RPMI7951 (cell line): ENCODE results near the gene PSMA3. TPM values are rescaled to one million over a fixed set of nuclear protein-coding genes. Genes with fewer than 3 reads are reported as not detected.
A peak's percentile ranks its signal among the peaks of the same experiment; 100 is the strongest.
"Not testable (repeated sequence)": the region's sequence is repeated elsewhere in the genome, so short reads cannot be mapped to it uniquely, and the experiment has no call there.

Experiments
- DNase-seq: peaks from one replicate; pipeline ENCODE4 v3.0.0-alpha.2; 2012; ENCODE audit warnings: low read depth
- total RNA-seq: library from RNA; depleted of rRNA; stranded (reverse); fragments of >200 nt; shearing (Covaris generic); gene quantifications from 2 replicates; pipeline ENCODE4 v1.2.3, GENCODE V29; 2014; rRNA removed

The PSMA3 gene
- 215 and 218 TPM in 2 replicates for total RNA-seq

- DNase-seq: peak; percentile 95
These were observed at the start of gene PSMA3 for GRCh38 chr14:58244556-58245387. Gene PSMA3 (plus strand): TSS chr14:58244843. CDS start chr14:58244921, 78 bp downstream.

DNA sequence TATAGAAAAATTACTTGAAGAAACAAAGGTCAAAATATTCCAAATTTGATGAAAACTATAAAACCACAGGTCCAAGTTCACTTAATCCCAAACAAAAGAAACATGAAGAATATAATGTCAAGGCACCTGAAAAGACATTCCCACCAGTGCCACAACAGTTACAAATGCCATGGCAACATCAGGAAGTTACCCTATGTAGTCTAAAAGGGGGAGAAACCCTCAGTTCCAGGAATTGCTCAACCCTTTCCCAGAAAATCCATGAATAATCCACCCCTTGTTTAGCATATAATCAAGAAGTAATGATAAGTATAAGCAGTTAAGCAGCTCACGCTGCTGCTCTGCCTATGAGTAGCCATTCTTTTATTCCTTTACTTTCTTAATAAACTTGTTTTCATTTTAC lies 48.4 kb upstream of the PSMA3 start:
- DNase-seq: no peak

- DNase-seq: no peak
These were observed 46.6 kb upstream of the PSMA3 start for GRCh38 chr14:58198086-58198485.

- DNase-seq: peak; percentile 84
These were observed 44.7 kb upstream of the PSMA3 start, which contains the start of gene ACTR10 for GRCh38 chr14:58199726-58200479. Gene ACTR10 (plus strand): TSS chr14:58200149. CDS start chr14:58200218, 69 bp downstream.

- DNase-seq: no peak
These were observed 44.2 kb upstream of the PSMA3 start for GRCh38 chr14:58200480-58200841.

- DNase-seq: no peak
These were observed 43.8 kb upstream of the PSMA3 start for GRCh38 chr14:58200846-58201245.

DNA sequence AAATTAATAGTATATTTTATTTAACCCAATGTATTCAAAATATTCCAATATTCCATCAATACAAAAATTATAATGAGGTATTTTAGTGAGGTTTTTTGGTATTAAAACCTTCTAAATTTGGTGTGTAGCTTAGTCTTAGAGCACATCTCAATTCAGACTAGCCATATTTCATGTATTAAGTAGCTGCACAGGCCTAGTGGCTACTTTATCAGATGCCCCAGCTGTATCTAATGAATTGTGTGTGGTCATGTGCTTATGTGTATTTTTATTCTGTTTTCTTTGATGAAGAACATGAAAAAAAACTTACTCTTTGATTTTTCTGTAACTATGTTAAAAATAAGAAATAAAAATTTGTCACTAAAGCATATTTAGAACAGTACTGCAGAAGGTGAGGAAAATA lies 31.5 kb upstream of the PSMA3 start:
- DNase-seq: no peak

GRCh38 chr14:58215191-58215914 lies 29.3 kb upstream of the PSMA3 start:
- DNase-seq: no peak

DNA sequence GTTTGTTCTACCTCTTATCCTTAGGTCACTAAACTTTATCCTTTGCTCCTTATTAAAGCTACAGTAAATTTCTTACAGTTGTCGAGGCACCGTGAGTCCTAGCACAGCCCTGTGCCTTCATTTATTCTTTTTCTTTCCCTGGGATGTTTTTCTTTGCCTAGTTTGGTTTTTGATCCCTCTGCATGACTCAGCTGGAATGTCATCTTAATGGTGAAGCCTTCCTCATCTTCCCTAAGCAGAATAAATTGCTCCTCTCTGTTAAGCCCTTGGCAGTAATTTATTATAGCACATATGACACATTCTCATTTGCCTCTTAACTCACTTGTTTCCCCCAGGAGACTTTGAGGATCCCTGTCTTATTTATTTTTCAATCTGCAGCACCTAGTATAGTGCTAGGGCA lies 28.1 kb upstream of the PSMA3 start:
- DNase-seq: peak; percentile 33

DNA sequence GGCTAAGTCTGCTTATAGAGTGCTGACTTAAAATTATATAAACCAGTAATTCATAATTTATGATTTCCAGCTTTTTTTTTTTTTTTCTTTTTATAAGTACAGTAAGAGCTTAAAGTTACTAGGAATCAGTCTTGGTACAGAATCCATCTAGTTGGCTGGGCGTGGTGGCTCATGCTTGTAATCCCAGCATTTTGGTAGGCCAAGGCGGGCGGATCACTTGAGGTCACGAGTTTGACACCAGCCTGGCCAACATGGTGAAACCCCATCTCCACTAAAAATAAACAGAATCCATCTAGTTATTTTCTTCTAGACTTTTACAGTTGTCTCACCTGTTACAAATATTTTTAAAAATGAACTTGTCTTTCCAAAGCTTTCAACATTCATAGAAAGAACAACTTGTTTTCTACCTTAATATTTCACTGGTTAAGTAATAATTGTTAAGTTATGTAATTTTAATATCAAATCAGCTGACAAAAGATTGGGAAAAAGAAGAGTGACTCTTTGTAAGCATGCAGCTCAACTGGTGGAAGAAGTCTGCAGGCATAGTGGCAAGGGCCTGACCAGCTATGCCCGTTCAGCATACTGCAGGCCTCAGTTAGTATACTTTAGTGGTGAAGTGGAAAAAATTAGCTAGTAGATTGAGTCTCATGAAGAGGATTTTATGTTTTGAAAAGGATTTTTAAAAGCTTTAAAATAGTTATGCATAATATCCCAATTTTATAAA lies 17.4 kb upstream of the PSMA3 start:
- DNase-seq: no peak

- peak; percentile 24 for DNase-seq
These were observed 6.1 kb upstream of the PSMA3 start for GRCh38 chr14:58238252-58239243.

DNA sequence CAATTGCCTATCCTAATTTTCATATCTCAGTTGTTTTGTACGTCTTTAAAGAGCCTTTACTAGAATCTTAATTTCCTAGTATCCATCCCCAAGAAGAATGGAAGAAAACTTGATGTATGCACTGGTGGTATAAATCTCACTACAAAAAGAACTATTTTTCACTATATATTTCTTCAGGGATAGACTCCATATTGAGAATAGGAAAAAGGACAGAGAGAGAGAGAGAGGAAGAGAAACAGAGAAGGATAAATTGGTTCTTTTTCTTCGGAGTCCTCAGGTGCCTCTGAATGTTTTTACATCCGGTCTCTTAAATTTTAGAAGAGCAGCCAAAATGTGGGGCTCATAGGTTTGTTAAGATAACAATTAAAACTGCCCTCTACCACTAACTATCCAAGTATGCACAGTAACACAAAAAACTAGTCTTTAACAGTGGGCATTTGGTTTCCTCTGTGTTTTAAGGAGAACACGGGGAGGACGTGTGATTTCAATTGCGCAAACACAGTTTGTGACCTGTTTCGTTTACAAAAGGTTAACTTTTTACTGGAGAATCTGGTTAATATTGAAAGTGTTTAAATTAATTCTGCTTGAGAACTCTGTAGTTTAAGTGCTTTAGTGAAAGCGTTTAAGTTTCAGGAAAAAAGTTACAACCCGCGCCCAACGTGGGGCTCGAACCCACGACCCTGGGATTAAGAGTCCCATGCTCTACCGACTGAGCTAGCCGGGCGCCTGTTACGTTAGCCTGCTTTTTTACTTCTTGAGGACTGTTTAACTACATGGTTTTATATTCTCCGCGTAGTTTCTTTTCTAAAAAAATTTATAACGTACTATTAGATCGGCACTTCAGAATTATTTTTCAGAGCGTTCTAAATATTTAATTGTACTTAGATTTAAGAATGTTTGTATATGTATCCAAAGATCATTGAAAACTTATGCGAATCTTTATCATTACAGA lies 5.1 kb upstream of the PSMA3 start:
- peak; percentile 59 for DNase-seq

GRCh38 chr14:58243790-58244555 lies 670 bp upstream of the PSMA3 start:
- peak; percentile 16 for DNase-seq

DNA sequence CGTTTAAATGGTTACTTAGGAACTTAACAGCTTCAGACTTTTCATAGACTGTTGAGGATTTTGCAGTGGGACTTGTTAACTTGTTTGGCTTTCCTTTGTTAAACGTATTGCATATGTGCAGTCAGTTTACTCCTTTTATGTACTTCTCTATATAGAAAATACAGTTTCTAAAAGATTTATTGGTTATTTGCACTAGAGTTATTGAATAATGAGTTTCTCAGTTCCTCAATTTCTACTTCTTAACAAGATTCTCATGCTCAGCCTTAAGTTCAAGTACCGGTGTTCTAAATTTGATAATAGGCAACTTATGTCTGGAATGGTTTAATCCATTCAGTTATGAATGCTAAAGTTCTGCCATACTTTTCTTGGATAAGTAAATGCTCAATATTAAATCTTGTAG lies 919 bp downstream of the PSMA3 start:
- no peak for DNase-seq

DNA sequence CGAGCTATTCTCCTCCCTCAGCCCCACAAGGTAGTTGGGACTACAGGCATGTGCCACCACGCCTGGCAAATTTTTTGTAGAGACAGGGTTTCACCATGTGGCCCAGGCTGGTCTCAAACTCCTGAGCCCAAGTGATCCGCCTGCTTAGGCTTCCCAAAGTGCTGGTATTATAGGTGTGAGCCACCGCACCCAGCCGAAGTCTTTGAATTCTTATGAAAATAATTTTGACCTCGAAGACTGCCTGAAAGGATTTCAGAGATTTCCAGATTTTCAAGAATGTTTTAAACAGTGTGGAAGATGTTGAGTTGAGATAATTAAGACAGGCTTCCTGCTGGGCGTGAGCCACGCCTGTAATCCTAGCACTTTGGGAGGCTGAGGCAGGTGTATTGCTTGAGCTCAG lies 5.0 kb downstream of the PSMA3 start:
- no peak for DNase-seq

DNA sequence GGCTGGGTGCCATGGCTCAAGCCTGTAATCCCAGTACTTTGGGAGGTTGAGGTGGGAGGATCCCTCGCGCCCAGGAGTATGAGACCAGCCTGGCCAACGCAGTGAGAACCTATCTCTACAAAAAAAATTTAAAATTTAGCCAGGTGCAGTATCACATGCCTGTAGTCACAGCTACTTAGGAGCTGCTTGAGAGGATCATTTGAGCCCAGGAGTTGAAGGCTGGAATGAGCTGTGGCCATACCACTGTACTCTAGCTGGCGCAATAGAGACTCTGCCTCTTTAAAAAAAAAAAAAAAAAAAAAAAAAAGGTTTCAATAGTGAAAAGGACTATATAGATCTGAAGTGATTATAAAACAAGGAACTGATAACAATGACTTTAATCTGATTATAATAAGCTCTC lies 13.5 kb downstream of the PSMA3 start:
- no peak for DNase-seq

DNA sequence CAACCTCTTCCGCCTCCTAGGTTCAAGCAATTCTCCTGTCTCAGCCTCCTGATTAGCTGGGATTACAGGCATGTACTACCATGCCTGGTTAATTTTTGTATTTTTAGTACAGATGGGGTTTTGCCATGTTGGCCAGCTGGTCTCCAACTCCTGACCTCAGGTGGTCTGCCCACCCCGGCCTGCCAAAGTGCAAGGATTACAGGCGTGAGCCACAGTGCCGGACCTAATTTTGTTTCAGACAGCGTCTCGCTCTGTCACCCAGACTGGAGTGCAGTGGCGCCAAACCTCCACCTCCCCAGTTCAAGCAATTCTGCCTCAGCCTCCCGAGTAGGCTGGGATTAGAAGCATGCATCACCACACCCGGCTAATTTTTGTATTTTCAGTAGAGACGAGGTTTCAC lies 17.4 kb downstream of the PSMA3 start:
- not testable (repeated sequence) for DNase-seq

- DNase-seq: no peak
These were observed 20.8 kb downstream of the PSMA3 start for GRCh38 chr14:58265401-58265800.
